HEK293 (cell line): ENCODE results near the gene KIF22.
A peak's percentile ranks its signal among the peaks of the same experiment; 100 is the strongest.

Source experiments
- CTCF ChIA-PET: fragments of 350-600 bp; formaldehyde crosslinking; extraction: SDS; loops from one replicate; lab custom pipeline; 2021; ENCODE audit warnings: antibody characterized with exemption; lab: Yijun Ruan, JAX
- POLR2A ChIA-PET: fragments of 300-600 bp; formaldehyde crosslinking; extraction: SDS; loops from one replicate; lab custom pipeline; 2020; ENCODE audit warnings: antibody characterized with exemption, inconsistent platforms; lab: Yijun Ruan, JAX
- H3K27ac ChIP-seq: fragments of 200-500 bp; sonication (Bioruptor generic); 2 replicates; pipeline ENCODE4 v1.5.1; 2014; ENCODE audit warnings: low read depth, low read length, control low read depth, inconsistent platforms; ENCODE audit errors: extremely low read depth
- H3K36me3 ChIP-seq, 2 experiments: fragments of 200-500 bp in 1 of 2; sonication (Bioruptor generic) in 1 of 2; 1 replicate in 1 of 2; 2 replicates in 1 of 2; pipeline ENCODE4 v1.5.1; 2014 to 2017; ENCODE audit warnings: inconsistent platforms in 2 of 2, low read length in 2 of 2; ENCODE audit not compliant: control insufficient read depth in 2 of 2, insufficient read depth in 1 of 2
- H3K4me1 ChIP-seq: fragments of 200-500 bp; sonication (Bioruptor generic); 2 replicates; pipeline ENCODE4 v1.5.1; 2014; ENCODE audit warnings: mild to moderate bottlenecking, low read length, inconsistent platforms; ENCODE audit not compliant: control insufficient read depth, insufficient read depth
- H3K4me3 ChIP-seq: 2 replicates; pipeline ENCODE4 v1.5.1; 2011; ENCODE audit warnings: low read depth, mild to moderate bottlenecking, control low read depth, low read length, moderate library complexity
- H3K9me3 ChIP-seq: fragments of 200-500 bp; sonication (Bioruptor generic); 2 replicates; pipeline ENCODE4 v1.5.1; 2014; ENCODE audit warnings: low read depth, low read length, inconsistent platforms; ENCODE audit not compliant: control insufficient read depth, insufficient read depth
- GLI4 ChIP-seq: fragments of 450-650 bp; formaldehyde crosslinking; IDR thresholded peaks from 2 replicates; pipeline ENCODE4 v1.5.1; 2016; ENCODE audit warnings: missing biosample characterization, missing genetic modification characterization
- PRDM2 ChIP-seq: fragments of 450-650 bp; formaldehyde crosslinking; IDR thresholded peaks from 2 replicates; pipeline ENCODE4 v1.5.1; 2016; ENCODE audit warnings: missing biosample characterization, missing genetic modification characterization, borderline replicate concordance
- PRDM6 ChIP-seq: fragments of 450-650 bp; formaldehyde crosslinking; IDR thresholded peaks from 2 replicates; pipeline ENCODE4 v1.5.1; 2017; ENCODE audit warnings: missing biosample characterization, missing genetic modification characterization
- ZBTB17 ChIP-seq: fragments of 450-650 bp; formaldehyde crosslinking; IDR thresholded peaks from 2 replicates; pipeline ENCODE4 v1.5.1; 2016; ENCODE audit warnings: missing biosample characterization, missing genetic modification characterization
- ZBTB20 ChIP-seq: fragments of 450-650 bp; formaldehyde crosslinking; IDR thresholded peaks from 2 replicates; pipeline ENCODE4 v1.5.1; 2016; ENCODE audit warnings: missing biosample characterization, missing genetic modification characterization
- ZNF10 ChIP-seq: fragments of 450-650 bp; formaldehyde crosslinking; IDR thresholded peaks from 2 replicates; pipeline ENCODE4 v1.5.1; 2017; ENCODE audit warnings: missing biosample characterization, missing genetic modification characterization
- ZNF121 ChIP-seq: fragments of 450-650 bp; formaldehyde crosslinking; IDR thresholded peaks from 2 replicates; pipeline ENCODE4 v1.5.1; 2016; ENCODE audit warnings: missing biosample characterization, missing genetic modification characterization
- ZNF132 ChIP-seq: fragments of 450-650 bp; formaldehyde crosslinking; IDR thresholded peaks from 2 replicates; pipeline ENCODE4 v1.5.1; 2017; ENCODE audit warnings: missing biosample characterization, missing genetic modification characterization, borderline replicate concordance
- ZNF19 ChIP-seq: fragments of 450-650 bp; formaldehyde crosslinking; IDR thresholded peaks from 2 replicates; pipeline ENCODE4; 2016; ENCODE audit warnings: missing biosample characterization, missing genetic modification characterization, low read depth
- ZNF37A ChIP-seq: fragments of 450-650 bp; IDR thresholded peaks from 2 replicates; pipeline ENCODE4 v1.5.1; 2018; ENCODE audit warnings: missing biosample characterization, missing genetic modification characterization
- ZNF391 ChIP-seq: fragments of 450-650 bp; formaldehyde crosslinking; IDR thresholded peaks from 2 replicates; pipeline ENCODE4 v1.5.1; 2016; ENCODE audit warnings: low read depth, missing biosample characterization, missing genetic modification characterization, borderline replicate concordance
- ZNF549 ChIP-seq: fragments of 450-650 bp; IDR thresholded peaks from 2 replicates; pipeline ENCODE4 v1.5.1; 2018; ENCODE audit warnings: missing biosample characterization, missing genetic modification characterization, mild to moderate bottlenecking, inconsistent platforms, moderate library complexity
- ZNF560 ChIP-seq: fragments of 450-650 bp; formaldehyde crosslinking; IDR thresholded peaks from 2 replicates; pipeline ENCODE4 v1.5.1; 2017; ENCODE audit warnings: missing biosample characterization, missing genetic modification characterization, borderline replicate concordance
- ZNF837 ChIP-seq: fragments of 450-650 bp; formaldehyde crosslinking; IDR thresholded peaks from 2 replicates; pipeline ENCODE4 v1.5.1; 2016; ENCODE audit warnings: missing biosample characterization, missing genetic modification characterization

The KIF22 gene

GRCh38 chr16:29742683-29743275 lies 47.8 kb upstream of the KIF22 start:
- CTCF ChIA-PET: interaction anchor here (1.6 kb wide), 1 partner anchor 13 kb away, joined by 8 read pairs; no protein-coding TSS in a partner anchor
- Histone ChIP-seq H3K4me1 (no peaks in the 10 kb centered on the region), H3K27ac (no peak overlapping the region)
- peak; percentile 64 for TF ChIP-seq ZNF121 (tag by site-specific recombination)
- no peak for TF ChIP-seq ZNF391
- TF ChIP-seq, all 188 proteins: peak for 1
- Histone ChIP-seq H3K9me3 (no peaks in the 10 kb centered on the region), H3K36me3 (no peaks in the 10 kb centered on the region), H3K4me3 (no peak overlapping the region)
- POLR2A ChIA-PET: interaction anchor here (0.7 kb wide), 1 partner anchor 63 kb away, joined by 3 read pairs; no protein-coding TSS in a partner anchor

GRCh38 chr16:29743475-29743826 lies 47.1 kb upstream of the KIF22 start:
- TF ChIP-seq ZNF837: no peak
- TF ChIP-seq ZNF132 (tag by site-specific recombination): no peak
- no peak for TF ChIP-seq PRDM2 (tag by site-specific recombination)
- TF ChIP-seq ZNF10 (tag by site-specific recombination): no peak
- TF ChIP-seq ZBTB20 (tag by site-specific recombination): no peak
- TF ChIP-seq ZNF37A (tag by site-specific recombination): no peak
- TF ChIP-seq ZNF549 (tag by site-specific recombination): no peak
- no peak for TF ChIP-seq ZNF560 (tag by site-specific recombination)
- no peak for TF ChIP-seq ZNF19 (tag by site-specific recombination)
- no peak for TF ChIP-seq GLI4
- no peak for TF ChIP-seq ZBTB17 (tag by site-specific recombination)
- TF ChIP-seq PRDM6: no peak
- Histone ChIP-seq H3K36me3 (no peaks in the 10 kb centered on the region), H3K4me3 (no peak overlapping the region), H3K4me1 (no peaks in the 10 kb centered on the region), H3K9me3 (no peaks in the 10 kb centered on the region), H3K27ac (no peak overlapping the region)
- CTCF ChIA-PET: interaction anchor here (1.6 kb wide), 1 partner anchor 14 kb away, joined by 8 read pairs; no protein-coding TSS in a partner anchor
- POLR2A ChIA-PET: interaction anchor here (0.7 kb wide), 1 partner anchor 64 kb away, joined by 3 read pairs; no protein-coding TSS in a partner anchor
